K562 (cell line): ENCODE measurements around the gene WWOX. TPM values are rescaled to one million over a fixed set of nuclear protein-coding genes. Genes with fewer than 3 reads are reported as not detected.

Source experiments
- ATAC-seq: fragments of 200-7000 bp; cut with Tn5 transposase; 3 replicates; pipeline ENCODE4 v1.9.1; 2020; ENCODE audit warnings: moderate library complexity
- BruUV-seq: library from RNA; stranded (reverse); fragments of 400-500 nt; replicated peaks from 2 replicates; lab custom pipeline; 2021; lab: Mats Ljungman, UMichigan
- CTCF ChIA-PET: fragments of 300-600 bp; formaldehyde crosslinking; extraction: SDS; loops from one replicate; lab custom pipeline; 2021; ENCODE audit warnings: low intra/inter-chr PET ratio; lab: Yijun Ruan, JAX
- POLR2A ChIA-PET: fragments of 300-600, 350-650 bp; sonication (Branson Sonifier 250); formaldehyde crosslinking; extraction: SDS; loops from one replicate; lab custom pipeline; 2021; ENCODE audit warnings: antibody characterized with exemption, inconsistent platforms; lab: Yijun Ruan, JAX
- DNase-seq, 4 experiments: peaks; one replicate each; pipeline versions ENCODE4 v3.0.0 to v3.0.0-alpha.2; 2011 to 2018; ENCODE audit warnings: low spot score in 3 of 4, mixed read lengths in 3 of 4; ENCODE audit errors: extremely low read depth in 1 of 4
- FAIRE-seq: peaks from 2 replicates; lab custom pipeline; 2011; peaks lifted over from hg19 to GRCh38; lab: Jason Lieb, UNC
- H2AFZ ChIP-seq: 2 replicates; pipeline ENCODE4 v1.6.0; 2011; ENCODE audit warnings: low read depth, low read length, control low read depth, inconsistent platforms
- H3K27ac ChIP-seq: fragments of 200-600 bp; 3 replicates; pipeline ENCODE4 v1.8.0; 2011; ENCODE audit warnings: low read depth, mild to moderate bottlenecking, control low read depth, inconsistent platforms, low read length, moderate library complexity, mixed read lengths; ENCODE audit errors: extremely low read depth
- H3K27me3 ChIP-seq, 2 experiments: fragments of 300-600 bp in 1 of 2; 2 replicates in 1 of 2; 3 replicates in 1 of 2; pipeline versions ENCODE4 v1.6.0 to v1.8.0; 2011; ENCODE audit warnings: inconsistent platforms in 2 of 2, low read length in 2 of 2, mild to moderate bottlenecking in 1 of 2, mixed read lengths in 1 of 2, moderate library complexity in 1 of 2; ENCODE audit not compliant: control insufficient read depth in 2 of 2, insufficient read depth in 2 of 2
- H3K36me3 ChIP-seq: fragments of 300-600 bp; 3 replicates; pipeline ENCODE4 v1.8.0; 2011; ENCODE audit warnings: mild to moderate bottlenecking, low read length, inconsistent platforms; ENCODE audit not compliant: control insufficient read depth, insufficient read depth
- H3K4me1 ChIP-seq, 2 experiments: fragments of 200-600 bp in 1 of 2; replicated peaks in 1 of 2; 2 replicates in 1 of 2; 3 replicates in 1 of 2; pipeline versions ENCODE4 v1.5.1 to v1.8.0; 2011; ENCODE audit warnings: inconsistent platforms in 2 of 2, low read length in 2 of 2, mild to moderate bottlenecking in 1 of 2, mixed read lengths in 1 of 2, moderate library complexity in 1 of 2; ENCODE audit not compliant: control insufficient read depth in 2 of 2, insufficient read depth in 2 of 2
- H3K4me2 ChIP-seq: 2 replicates; pipeline ENCODE4 v1.6.1; 2011; ENCODE audit warnings: low read length, control low read depth, inconsistent platforms, mixed read lengths; ENCODE audit not compliant: insufficient read depth
- H3K4me3 ChIP-seq: fragments of 200-600 bp; sonication (generic), shearing (Covaris generic); 2 replicates; pipeline ENCODE4 v1.5.1; 2016; ENCODE audit warnings: control low read depth, inconsistent platforms
- H3K79me2 ChIP-seq: fragments of 200-600 bp; 3 replicates; pipeline ENCODE4 v1.8.0; 2011; ENCODE audit warnings: low read length, inconsistent platforms; ENCODE audit not compliant: control insufficient read depth, insufficient read depth
- H3K9ac ChIP-seq, 2 experiments: 2 replicates each; pipeline versions ENCODE4 v1.6.0 to v1.6.1; 2011; ENCODE audit warnings: low read depth in 2 of 2, low read length in 2 of 2, control low read depth in 1 of 2, inconsistent platforms in 1 of 2, mild to moderate bottlenecking in 1 of 2, mixed read lengths in 1 of 2; ENCODE audit not compliant: insufficient read depth in 1 of 2
- H3K9me1 ChIP-seq: one replicate; pipeline ENCODE4 v1.6.0; 2011; ENCODE audit warnings: inconsistent platforms, mild to moderate bottlenecking, low read length, moderate library complexity; ENCODE audit not compliant: control insufficient read depth, insufficient read depth
- H3K9me3 ChIP-seq: replicated peaks from 2 replicates; pipeline ENCODE4 v1.5.1; 2011; ENCODE audit warnings: low read depth, low read length, inconsistent platforms; ENCODE audit not compliant: control insufficient read depth, insufficient read depth
- H4K20me1 ChIP-seq: replicated peaks from 2 replicates; pipeline ENCODE4 v1.6.1; 2011; ENCODE audit warnings: low read length, inconsistent platforms, mixed read lengths; ENCODE audit not compliant: control insufficient read depth, insufficient read depth
- CCNT2 ChIP-seq: IDR thresholded peaks from 2 replicates; pipeline ENCODE4 v1.6.1; 2011; ENCODE audit warnings: borderline replicate concordance, low read depth, mild to moderate bottlenecking, moderate library complexity, mixed read lengths, low read length; ENCODE audit not compliant: insufficient read length; ENCODE audit errors: extremely low read depth
- HEY1 ChIP-seq: fragments of 250-450 bp; sonication (Bioruptor Pico); IDR thresholded peaks from 2 replicates; pipeline ENCODE4 v1.5.0; 2020; ENCODE audit warnings: mild to moderate bottlenecking, moderate library complexity, borderline replicate concordance
- POLR2A ChIP-seq: fragments of 450-650 bp; conservative IDR thresholded peaks from 2 replicates; pipeline ENCODE4 v1.6.1; 2016
- RB1 ChIP-seq: fragments of 450-650 bp; IDR thresholded peaks from 2 replicates; pipeline ENCODE4 v1.6.1; 2017; ENCODE audit warnings: low read depth, mild to moderate bottlenecking
- ZEB2 ChIP-seq: fragments of 450-650 bp; IDR thresholded peaks from 2 replicates; pipeline ENCODE4 v1.6.1; 2016
- WGBS: fragments of 100-300 bp; shearing (Covaris generic); methylation state at CpG from one replicate; pipeline ENCODE4 v1.1.6; 2016; ENCODE audit warnings: low coverage, mixed read lengths; ENCODE audit not compliant: insufficient coverage; ENCODE audit errors: missing lambda C conversion rate; 5-methylcytosine and 5-hydroxymethylcytosine counted together
- in situ Hi-C: fragments of 300-500 bp; cut with MboI; formaldehyde crosslinking; loops from 4 replicates; pipeline ENCODE4 v1.15.0; 2018; ENCODE audit warnings: inconsistent platforms, mixed read lengths
- intact Hi-C: fragments of 100-400 bp; cut with micrococcal nuclease; formaldehyde crosslinking; loops from 2 replicates; pipeline ENCODE4 v1.14.2; 2022
- polyA plus RNA-seq, 8 experiments: library from polyadenylated mRNA; depleted of rRNA in 4 of 8; stranded (reverse) in 5 of 8; unstranded in 3 of 8; fragments of >200 nt; fragmentation: Nextera tagmentation in 2 of 8; fragmentation: Illumina TruSeq in 1 of 8; extraction: Ambion mirVana in 2 of 8; extraction: Trizol in 1 of 8; gene quantifications; 2 replicates each; pipeline versions ENCODE4 v1.2.1 to v1.2.3, GENCODE V29; 2011 to 2014; ENCODE audit warnings: inconsistent platforms in 1 of 8, missing spikeins in 1 of 8
- total RNA-seq, 7 experiments: library from RNA; depleted of rRNA in 6 of 7; stranded (reverse); fragments of >200 nt in 6 of 7; fragmentation: Illumina TruSeq in 2 of 7; extraction: Trizol in 2 of 7; gene quantifications; 2 replicates each; pipeline versions ENCODE4 v1.2.1 to v1.2.3, GENCODE V29; 2011 to 2021; ENCODE audit warnings: low replicate concordance in 1 of 7
- TF ChIP-seq, protein P1 (sequence below), 2 experiments: fragments of 450-650 bp in 1 of 2; sonication (generic) in 1 of 2; formaldehyde crosslinking; conservative IDR thresholded peaks; 2 replicates each; pipeline versions ENCODE4 v1.4.0 to v1.8.1; 2020 to 2022; ENCODE audit warnings: mild to moderate bottlenecking in 1 of 2, missing genetic modification reagents in 1 of 2
- TF ChIP-seq, protein P2 (sequence below): conservative IDR thresholded peaks from 2 replicates; pipeline ENCODE4 v1.6.1; 2011; ENCODE audit warnings: low read depth, mild to moderate bottlenecking, low read length; ENCODE audit not compliant: control insufficient read depth

Gene WWOX
- total and polyA plus RNA-seq, 9 of the 15 experiments (the other 6 are each of a cell fraction or from before 2014, with no cell fraction given), result 1.6 to 22.7 (median 8.1) TPM

DNA sequence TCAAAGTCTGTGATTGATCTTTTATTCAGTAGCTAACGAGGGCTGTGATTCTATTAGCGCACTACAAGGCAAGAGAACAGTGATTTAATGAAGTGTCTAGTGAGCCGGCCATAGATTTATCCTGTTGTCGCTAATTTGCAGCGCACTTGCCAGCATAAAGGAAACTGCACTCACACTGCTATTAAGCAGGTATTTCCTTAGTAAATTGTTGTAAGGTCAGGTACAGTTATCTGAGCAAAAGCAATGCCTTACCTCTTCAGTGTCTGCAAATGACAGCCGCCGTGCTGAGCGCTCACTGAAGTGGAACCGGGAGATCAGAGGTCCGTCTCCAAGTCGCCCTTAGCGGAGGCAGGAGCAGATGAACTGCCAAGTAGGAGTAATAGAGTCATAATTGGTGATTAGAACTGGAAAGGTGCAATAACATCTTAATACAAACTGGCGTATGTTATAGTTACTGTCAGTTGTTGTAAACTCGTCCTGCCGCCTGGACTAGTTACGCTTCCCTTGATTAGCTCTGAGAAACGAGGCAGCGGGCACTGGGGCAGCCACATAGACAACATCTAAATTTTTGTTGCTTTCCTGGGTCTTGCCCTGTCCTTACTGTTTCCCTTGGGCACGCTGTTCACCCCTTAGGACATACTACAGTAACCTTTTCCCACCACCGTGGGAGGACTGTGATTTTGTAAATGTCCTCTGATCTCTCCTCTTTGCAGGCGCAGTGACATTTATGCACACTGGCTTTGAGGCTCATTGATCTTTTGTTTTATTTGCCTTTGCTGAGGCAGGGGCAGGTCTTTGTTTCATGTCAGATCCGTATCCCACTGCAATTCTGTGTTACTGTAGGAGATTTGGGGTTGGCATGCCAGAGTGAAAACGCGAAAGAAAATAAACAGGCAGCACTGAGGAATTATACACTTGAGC, 363.1 kb downstream of the WWOX start:
- H3K79me2 ChIP-seq, result no peaks in the 10 kb centered on the region
- WGBS, result 14% methylated on average over 24 of the region's 24 CpGs
- DNase-seq, result no peak
- ATAC-seq, result no peak
- no peak overlapping the region for H3K27ac ChIP-seq
- H3K9me3 ChIP-seq, result no peaks in the 10 kb centered on the region
- no peaks in the 10 kb centered on the region for H3K36me3 ChIP-seq
- CTCF ChIA-PET, result no interaction called here
- in situ Hi-C loops, result no loop called here
- no peak overlapping the region for H3K9ac ChIP-seq
- H3K4me3 ChIP-seq, result no peak overlapping the region
- intact Hi-C loops, result loop anchor here (10.0 kb wide), 1 partner anchor 228 kb away; no protein-coding TSS in a partner anchor
- TF ChIP-seq RB1, result no peak
- no peak for TF ChIP-seq CCNT2
- TF ChIP-seq HEY1 (CRISPR knock-in tag), result no peak
- TF ChIP-seq ZEB2, result no peak
- no peak for TF ChIP-seq POLR2A
- TF ChIP-seq, protein P1, sequence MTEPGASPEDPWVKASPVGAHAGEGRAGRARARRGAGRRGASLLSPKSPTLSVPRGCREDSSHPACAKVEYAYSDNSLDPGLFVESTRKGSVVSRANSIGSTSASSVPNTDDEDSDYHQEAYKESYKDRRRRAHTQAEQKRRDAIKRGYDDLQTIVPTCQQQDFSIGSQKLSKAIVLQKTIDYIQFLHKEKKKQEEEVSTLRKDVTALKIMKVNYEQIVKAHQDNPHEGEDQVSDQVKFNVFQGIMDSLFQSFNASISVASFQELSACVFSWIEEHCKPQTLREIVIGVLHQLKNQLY (CRISPR knock-in tag; conservative IDR thresholded peaks at IDR 0.05), result no peak
- TF ChIP-seq, protein P2, sequence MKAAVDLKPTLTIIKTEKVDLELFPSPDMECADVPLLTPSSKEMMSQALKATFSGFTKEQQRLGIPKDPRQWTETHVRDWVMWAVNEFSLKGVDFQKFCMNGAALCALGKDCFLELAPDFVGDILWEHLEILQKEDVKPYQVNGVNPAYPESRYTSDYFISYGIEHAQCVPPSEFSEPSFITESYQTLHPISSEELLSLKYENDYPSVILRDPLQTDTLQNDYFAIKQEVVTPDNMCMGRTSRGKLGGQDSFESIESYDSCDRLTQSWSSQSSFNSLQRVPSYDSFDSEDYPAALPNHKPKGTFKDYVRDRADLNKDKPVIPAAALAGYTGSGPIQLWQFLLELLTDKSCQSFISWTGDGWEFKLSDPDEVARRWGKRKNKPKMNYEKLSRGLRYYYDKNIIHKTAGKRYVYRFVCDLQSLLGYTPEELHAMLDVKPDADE, result no peak
- BruUV-seq, result no TSS peak
- no peaks in the 10 kb centered on the region for H3K9me1 ChIP-seq
- peaks cover 13 to 14% of the 10 kb centered on the region in 2 experiments for H3K27me3 ChIP-seq
- 0 out of 2 replicates have a peak, but pooled peaks cover 5% of the 10 kb centered on the region for H4K20me1 ChIP-seq
- POLR2A ChIA-PET, result interaction anchor here (1.2 kb wide), 1 partner anchor 13 kb away, joined by 3 read pairs; no protein-coding TSS in a partner anchor
- H3K4me1 ChIP-seq, result no peaks in the 10 kb centered on the region
- no peak for FAIRE-seq
- H3K4me2 ChIP-seq, result no peak overlapping the region
- no peak overlapping the region for H2AFZ ChIP-seq
